Measurements from ENCODE around the gene GYG2. TPM values are rescaled to one million over a fixed set of nuclear protein-coding genes. Genes with fewer than 3 reads are reported as not detected.
"Not testable (repeated sequence)": the region's sequence is repeated elsewhere in the genome, so short reads cannot be mapped to it uniquely, and the experiment has no call there.

The GYG2 gene
- total RNA-seq, 2 experiments from 2014 or later, result not detected

GRCh38 chrX:2799980-2800379 lies 28.8 kb upstream of the GYG2 start:
- H3K36me3 Mint-ChIP-seq; H3K4me1 Mint-ChIP-seq; H3K9me3 Mint-ChIP-seq; POLR2A ChIA-PET; H3K27ac Mint-ChIP-seq; DNase-seq; H3K27me3 Mint-ChIP-seq; ATAC-seq (ENCODE audit: low read depth); H3K4me3 Mint-ChIP-seq: not testable (repeated sequence)

- DNase-seq (no peak), ATAC-seq (ENCODE audit: low read depth) (no peak)
- POLR2A ChIA-PET, result no interaction called here
- Mint-ChIP-seq H3K27ac (no peak overlapping the region), H3K4me3 (no peak overlapping the region), H3K9me3 (no peaks in the 10 kb centered on the region), H3K36me3 (no peaks in the 10 kb centered on the region), H3K4me1 (no peaks in the 10 kb centered on the region), H3K27me3 (no peaks in the 10 kb centered on the region)
Measured at GRCh38 chrX:2801223-2801622, 27.5 kb upstream of the GYG2 start.

- H3K27me3 Mint-ChIP-seq, result not testable (repeated sequence)
Measured at GRCh38 chrX:2802376-2803090, 26.2 kb upstream of the GYG2 start.

GRCh38 chrX:2803486-2803885 lies 25.2 kb upstream of the GYG2 start:
- H3K4me1 Mint-ChIP-seq; H3K27me3 Mint-ChIP-seq; H3K9me3 Mint-ChIP-seq; H3K27ac Mint-ChIP-seq; POLR2A ChIA-PET; H3K36me3 Mint-ChIP-seq; H3K4me3 Mint-ChIP-seq; ATAC-seq (ENCODE audit: low read depth); DNase-seq: not testable (repeated sequence)

More at GRCh38 chrX:2802376-2803090, 26.2 kb upstream of the GYG2 start:
- H3K4me3 Mint-ChIP-seq; DNase-seq; H3K9me3 Mint-ChIP-seq; ATAC-seq (ENCODE audit: low read depth); H3K4me1 Mint-ChIP-seq; H3K36me3 Mint-ChIP-seq; H3K27ac Mint-ChIP-seq; POLR2A ChIA-PET: not testable (repeated sequence)

- H3K9me3 Mint-ChIP-seq; DNase-seq; H3K36me3 Mint-ChIP-seq; ATAC-seq (ENCODE audit: low read depth); H3K27me3 Mint-ChIP-seq; H3K27ac Mint-ChIP-seq; H3K4me1 Mint-ChIP-seq; H3K4me3 Mint-ChIP-seq; POLR2A ChIA-PET: not testable (repeated sequence)
Measured at GRCh38 chrX:2804106-2804843, 24.5 kb upstream of the GYG2 start.

GRCh38 chrX:2804858-2805257 lies 23.9 kb upstream of the GYG2 start:
- H3K27ac Mint-ChIP-seq; DNase-seq; H3K27me3 Mint-ChIP-seq; H3K36me3 Mint-ChIP-seq; H3K9me3 Mint-ChIP-seq; H3K4me1 Mint-ChIP-seq; ATAC-seq (ENCODE audit: low read depth); POLR2A ChIA-PET; H3K4me3 Mint-ChIP-seq: not testable (repeated sequence)

GRCh38 chrX:2811271-2811670 lies 17.5 kb upstream of the GYG2 start:
- no peak for DNase-seq
- Mint-ChIP-seq H3K9me3 (no peaks in the 10 kb centered on the region), H3K4me1 (peaks cover 4% of the 10 kb centered on the region), H3K36me3 (no peaks in the 10 kb centered on the region), H3K27ac (no peak overlapping the region), H3K27me3 (peaks cover 17% of the 10 kb centered on the region), H3K4me3 (no peak overlapping the region)
- ATAC-seq (ENCODE audit: low read depth), result no peak
- POLR2A ChIA-PET, result no interaction called here

- Mint-ChIP-seq H3K4me3 (peak overlapping the region; percentile 32), H3K27me3 (peaks cover 23% of the 10 kb centered on the region)
- H3K9me3 Mint-ChIP-seq; H3K4me1 Mint-ChIP-seq; H3K27ac Mint-ChIP-seq; POLR2A ChIA-PET; ATAC-seq (ENCODE audit: low read depth); DNase-seq; H3K36me3 Mint-ChIP-seq: not testable (repeated sequence)
Measured at GRCh38 chrX:2812161-2812907, 16.4 kb upstream of the GYG2 start.

- no peak for ATAC-seq (ENCODE audit: low read depth)
- Mint-ChIP-seq H3K9me3 (no peaks in the 10 kb centered on the region), H3K4me1 (peaks cover 10% of the 10 kb centered on the region), H3K36me3 (no peaks in the 10 kb centered on the region), H3K4me3 (no peak overlapping the region), H3K27ac (no peak overlapping the region), H3K27me3 (peaks cover 22% of the 10 kb centered on the region)
- DNase-seq, result no peak
- POLR2A ChIA-PET, result no interaction called here
Measured at GRCh38 chrX:2817036-2817435, 11.7 kb upstream of the GYG2 start.

- H3K27me3 Mint-ChIP-seq, result peaks cover 19% of the 10 kb centered on the region
- H3K4me1 Mint-ChIP-seq, result peaks cover 7% of the 10 kb centered on the region
- no peak overlapping the region for H3K4me3 Mint-ChIP-seq
- POLR2A ChIA-PET, result no interaction called here
- no peak overlapping the region for H3K27ac Mint-ChIP-seq
- ATAC-seq (ENCODE audit: low read depth) (no peak), DNase-seq (no peak)
- no peaks in the 10 kb centered on the region for H3K36me3 Mint-ChIP-seq
- H3K9me3 Mint-ChIP-seq, result no peaks in the 10 kb centered on the region
Measured at GRCh38 chrX:2819345-2820135, 9.2 kb upstream of the GYG2 start.

- ATAC-seq (ENCODE audit: low read depth) (no peak), DNase-seq (no peak)
- Mint-ChIP-seq H3K27ac (no peak overlapping the region), H3K9me3 (no peaks in the 10 kb centered on the region), H3K36me3 (no peaks in the 10 kb centered on the region), H3K4me3 (no peak overlapping the region), H3K4me1 (peaks cover 7% of the 10 kb centered on the region), H3K27me3 (peaks cover 12% of the 10 kb centered on the region)
- POLR2A ChIA-PET, result no interaction called here
Measured at GRCh38 chrX:2820136-2820771, 8.5 kb upstream of the GYG2 start.

- H3K27me3 Mint-ChIP-seq, result peaks cover 5% of the 10 kb centered on the region
- H3K36me3 Mint-ChIP-seq, result no peaks in the 10 kb centered on the region
- POLR2A ChIA-PET, result no interaction called here
- H3K4me1 Mint-ChIP-seq, result peaks cover 7% of the 10 kb centered on the region
- ATAC-seq (ENCODE audit: low read depth), result no peak
- H3K4me3 Mint-ChIP-seq, result no peak overlapping the region
- no peak for DNase-seq
- no peak overlapping the region for H3K27ac Mint-ChIP-seq
- no peaks in the 10 kb centered on the region for H3K9me3 Mint-ChIP-seq
Measured at GRCh38 chrX:2823795-2824386, 4.8 kb upstream of the GYG2 start.
